SH-SY5Y (cell line): Measurements from ENCODE around the gene COL8A2.

Experiments
- GATA2 ChIP-seq: IDR thresholded peaks from 2 replicates; pipeline ENCODE4 v1.6.1; 2011; ENCODE audit warnings: mild to moderate bottlenecking, low read depth, low read length
- GATA3 ChIP-seq: IDR thresholded peaks from 2 replicates; pipeline ENCODE4 v1.6.1; 2011; ENCODE audit warnings: low read depth, mild to moderate bottlenecking, low read length, moderate library complexity

GRCh38 chr1:36128126-36128904 is 3.3 kb upstream of the COL8A2 start:
- TF ChIP-seq GATA3: no peak
- no peak for TF ChIP-seq GATA2
